ENCODE data around the gene RBM47. TPM values are rescaled to one million over a fixed set of nuclear protein-coding genes. Genes with fewer than 3 reads are reported as not detected.

The RBM47 gene
- total RNA-seq, 3 donors from 2014 or later: 66.6 to 151 (median 89.5) TPM

GRCh38 chr4:40581254-40582140 lies 48.2 kb downstream of the RBM47 start:
- no peak for DNase-seq (ENCODE audit: low spot score in 2 of 2)
- TF ChIP-seq POLR2AphosphoS5 (IDR thresholded peaks at IDR 0.05): no peak
- TF ChIP-seq, protein P1, sequence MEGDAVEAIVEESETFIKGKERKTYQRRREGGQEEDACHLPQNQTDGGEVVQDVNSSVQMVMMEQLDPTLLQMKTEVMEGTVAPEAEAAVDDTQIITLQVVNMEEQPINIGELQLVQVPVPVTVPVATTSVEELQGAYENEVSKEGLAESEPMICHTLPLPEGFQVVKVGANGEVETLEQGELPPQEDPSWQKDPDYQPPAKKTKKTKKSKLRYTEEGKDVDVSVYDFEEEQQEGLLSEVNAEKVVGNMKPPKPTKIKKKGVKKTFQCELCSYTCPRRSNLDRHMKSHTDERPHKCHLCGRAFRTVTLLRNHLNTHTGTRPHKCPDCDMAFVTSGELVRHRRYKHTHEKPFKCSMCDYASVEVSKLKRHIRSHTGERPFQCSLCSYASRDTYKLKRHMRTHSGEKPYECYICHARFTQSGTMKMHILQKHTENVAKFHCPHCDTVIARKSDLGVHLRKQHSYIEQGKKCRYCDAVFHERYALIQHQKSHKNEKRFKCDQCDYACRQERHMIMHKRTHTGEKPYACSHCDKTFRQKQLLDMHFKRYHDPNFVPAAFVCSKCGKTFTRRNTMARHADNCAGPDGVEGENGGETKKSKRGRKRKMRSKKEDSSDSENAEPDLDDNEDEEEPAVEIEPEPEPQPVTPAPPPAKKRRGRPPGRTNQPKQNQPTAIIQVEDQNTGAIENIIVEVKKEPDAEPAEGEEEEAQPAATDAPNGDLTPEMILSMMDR (IDR thresholded peaks at IDR 0.05): no peak
- no peak for TF ChIP-seq POLR2A (IDR thresholded peaks at IDR 0.05)
- Histone ChIP-seq H3K4me3 (no peak overlapping the region), H3K4me1 (peaks cover 0 to 14% of the 10 kb centered on the region in 2 donors), H3K9me3 (no peaks in the 10 kb centered on the region), H3K27ac (peak overlapping the region; percentile 1 to 16), H3K27me3 (no peaks in the 10 kb centered on the region), H3K36me3 (no peaks in the 10 kb centered on the region)
- intact Hi-C loops (cut with DNase I; ENCODE audit: low total_unique reads): no loop called here

GRCh38 chr4:40579983-40580382 lies 49.7 kb downstream of the RBM47 start:
- H3K27ac ChIP-seq: peak overlapping the region in 1 of 2 donors; percentile 15
- no peak for TF ChIP-seq POLR2A (IDR thresholded peaks at IDR 0.05)
- TF ChIP-seq, protein P1 (IDR thresholded peaks at IDR 0.05): no peak
- no peak for TF ChIP-seq POLR2AphosphoS5 (IDR thresholded peaks at IDR 0.05)
- H3K4me1 ChIP-seq: peaks cover 0 to 17% of the 10 kb centered on the region in 2 donors
- H3K4me3 ChIP-seq: no peak overlapping the region
- H3K27me3 ChIP-seq: no peaks in the 10 kb centered on the region
- intact Hi-C loops (cut with DNase I; ENCODE audit: low total_unique reads): no loop called here
- H3K9me3 ChIP-seq: no peaks in the 10 kb centered on the region
- DNase-seq (ENCODE audit: low spot score in 2 of 2): no peak
- no peaks in the 10 kb centered on the region for H3K36me3 ChIP-seq

DNA sequence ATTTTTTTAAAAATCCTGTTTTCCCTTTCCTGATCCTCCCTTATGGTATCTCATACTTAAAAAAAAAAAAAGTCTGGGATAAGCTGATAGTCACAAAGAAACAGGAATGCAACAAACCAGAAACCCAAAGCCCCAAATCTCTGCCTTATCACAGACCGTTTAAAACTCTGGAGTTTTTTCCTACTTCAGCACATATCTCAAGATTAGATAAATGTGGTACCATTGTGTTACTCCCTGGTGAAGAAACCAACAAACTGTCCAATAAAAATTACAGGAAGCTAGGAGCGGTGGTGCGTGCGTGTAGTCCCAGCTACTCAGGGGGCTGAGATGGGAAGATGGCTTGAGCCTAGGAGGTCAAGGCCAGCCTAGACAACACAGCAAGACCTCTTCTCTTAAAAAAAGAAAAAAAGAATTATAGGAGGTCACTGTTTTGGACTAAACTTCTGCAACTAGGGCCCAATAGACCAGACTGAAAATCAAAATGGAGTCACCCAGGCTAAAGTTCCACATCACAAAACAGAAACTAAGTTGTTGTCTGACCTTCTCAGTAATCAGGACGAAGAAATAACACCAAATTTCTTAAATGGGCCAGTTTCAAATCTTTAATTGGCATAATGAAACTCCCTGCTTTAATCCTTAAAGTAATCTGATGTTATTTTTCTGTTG lies 51.9 kb downstream of the RBM47 start:
- TF ChIP-seq POLR2AphosphoS5 (IDR thresholded peaks at IDR 0.05) (no peak), POLR2A (IDR thresholded peaks at IDR 0.05) (no peak)
- TF ChIP-seq, protein P1 (IDR thresholded peaks at IDR 0.05): no peak
- H3K4me3 ChIP-seq: no peak overlapping the region

GRCh38 chr4:40576651-40577480 lies 52.8 kb downstream of the RBM47 start:
- no peak for TF ChIP-seq POLR2A (IDR thresholded peaks at IDR 0.05)
- TF ChIP-seq, protein P1 (IDR thresholded peaks at IDR 0.05): no peak
- TF ChIP-seq POLR2AphosphoS5 (IDR thresholded peaks at IDR 0.05): peak; percentile 26 to 73 (median 70)
- peak; percentile 65 to 75 for DNase-seq (ENCODE audit: low spot score in 2 of 2)
- Histone ChIP-seq H3K27me3 (no peaks in the 10 kb centered on the region), H3K36me3 (no peaks in the 10 kb centered on the region), H3K27ac (peak overlapping the region; percentile 74 to 85), H3K9me3 (no peaks in the 10 kb centered on the region), H3K4me3 (peak overlapping the region in 2 of 3 donors; percentile 19 to 52), H3K4me1 (peaks cover 0 to 17% of the 10 kb centered on the region in 2 donors)
- intact Hi-C loops (cut with DNase I; ENCODE audit: low total_unique reads): no loop called here

More for the DNA sequence above, 51.9 kb downstream of the RBM47 start:
- Histone ChIP-seq H3K9me3 (no peaks in the 10 kb centered on the region), H3K36me3 (no peaks in the 10 kb centered on the region), H3K4me1 (peaks cover 0 to 17% of the 10 kb centered on the region in 2 donors), H3K27me3 (no peaks in the 10 kb centered on the region), H3K27ac (peak overlapping the region; percentile 74 to 85)
- DNase-seq (ENCODE audit: low spot score in 2 of 2): no peak
- intact Hi-C loops (cut with DNase I; ENCODE audit: low total_unique reads): no loop called here
